GM19467 (cell line): ENCODE data around the gene PTPN2.

ENCODE experiments used
- ATAC-seq: cut with Tn5 transposase; IDR thresholded peaks from one replicate; pipeline ENCODE4 v1.9.1; 2021; ENCODE audit warnings: mild to moderate bottlenecking, moderate library complexity; ENCODE audit not compliant: unreplicated experiment

PTPN2 gene

DNA sequence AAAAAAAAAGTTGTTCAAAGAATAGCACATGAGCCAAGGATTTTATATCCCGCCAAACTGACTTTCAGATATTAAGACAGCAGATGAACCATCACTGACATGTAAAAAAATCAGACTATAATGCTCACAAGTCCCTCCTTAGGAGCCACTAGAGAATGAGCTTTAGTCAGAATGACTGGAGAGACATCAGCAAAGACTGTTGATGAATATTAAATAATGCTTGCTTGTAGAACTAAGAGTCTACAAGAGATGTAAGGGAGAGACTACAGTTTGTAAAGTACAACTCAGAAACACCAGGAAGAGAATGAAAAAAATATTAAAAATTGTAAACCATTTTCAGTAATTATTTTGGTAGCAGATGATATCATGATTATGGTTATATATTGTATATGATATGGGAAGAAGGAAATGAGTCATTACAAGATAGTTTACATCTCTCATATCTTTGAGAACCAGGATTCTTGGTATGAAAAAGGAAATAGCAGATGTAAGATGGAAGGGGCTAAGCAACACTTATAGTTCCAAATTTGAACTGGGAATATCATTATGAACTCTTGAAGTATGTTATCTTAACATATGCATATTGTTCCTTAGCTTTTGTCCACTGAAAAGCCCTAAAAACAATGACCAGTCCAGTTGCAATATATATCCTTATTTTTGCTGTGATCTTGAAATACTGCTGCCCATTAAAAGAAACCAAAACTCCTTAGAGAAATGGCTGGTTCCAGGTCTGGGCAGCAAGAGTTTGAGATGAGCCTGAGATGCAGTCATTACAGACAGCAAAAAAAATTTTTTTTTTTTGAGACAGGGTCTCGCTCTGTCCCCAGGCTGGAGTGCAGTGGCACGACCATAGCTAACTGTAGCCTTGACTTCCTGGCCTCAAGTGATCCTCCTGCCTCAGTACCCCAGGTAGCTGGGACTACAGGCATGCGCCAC is 55.7 kb downstream of the PTPN2 start:
- no peak for ATAC-seq

DNA sequence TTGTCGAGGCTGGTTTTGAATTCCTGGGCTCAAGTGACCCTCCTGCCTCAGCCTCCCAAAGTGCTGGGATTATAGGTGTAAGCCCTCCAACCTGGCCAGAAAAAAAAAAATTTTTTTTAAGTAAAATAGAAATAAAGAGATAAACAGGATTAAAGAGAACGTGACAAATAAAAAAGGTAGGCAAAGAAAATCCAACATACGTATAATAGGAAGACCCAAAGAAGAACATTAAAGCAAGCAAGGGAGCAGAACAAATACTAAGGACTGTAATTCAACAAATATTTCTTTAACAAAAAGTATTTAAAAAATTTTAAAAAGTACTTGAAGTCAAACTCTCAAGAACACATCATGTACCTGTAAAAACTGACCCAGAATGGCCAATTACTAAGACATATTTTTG is 56.4 kb downstream of the PTPN2 start:
- no peak for ATAC-seq

DNA sequence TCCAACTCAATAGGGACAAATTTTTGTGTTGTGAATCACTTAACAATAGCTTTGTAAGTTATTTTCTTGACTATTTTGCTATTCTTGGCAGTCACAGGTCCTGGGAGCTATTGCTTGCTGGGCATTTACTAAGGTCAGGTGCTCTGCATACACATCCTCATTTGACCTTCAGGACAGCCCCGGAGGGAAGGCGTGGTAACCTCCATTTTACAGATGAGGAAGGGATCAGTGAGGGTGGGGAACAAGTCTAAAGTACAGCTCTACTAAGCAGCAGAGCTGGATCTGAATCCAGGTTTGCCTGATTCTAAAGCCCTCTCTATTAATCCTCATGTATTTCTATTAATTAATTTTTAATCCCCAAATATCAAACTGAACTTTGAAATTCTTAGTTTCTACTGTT is 58.8 kb downstream of the PTPN2 start:
- no peak for ATAC-seq

DNA sequence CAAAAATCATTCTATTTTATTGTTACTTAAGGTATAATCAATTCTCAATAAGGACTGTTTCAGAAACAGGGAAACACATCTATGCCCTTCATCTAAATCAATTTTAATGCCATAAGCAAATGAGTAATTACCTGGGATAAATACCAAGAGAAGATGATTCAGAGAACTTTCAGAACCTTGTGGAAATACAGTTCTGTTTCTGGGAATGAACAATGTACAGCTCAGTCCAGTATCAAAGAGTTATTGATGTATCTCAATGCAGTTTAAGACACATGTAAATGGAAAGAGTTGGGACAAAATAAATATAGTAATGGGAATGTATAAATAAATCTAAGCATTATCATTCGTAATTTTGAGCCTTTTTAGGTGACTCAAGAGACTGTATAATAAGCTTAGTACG is 60.1 kb downstream of the PTPN2 start:
- ATAC-seq: no peak

DNA sequence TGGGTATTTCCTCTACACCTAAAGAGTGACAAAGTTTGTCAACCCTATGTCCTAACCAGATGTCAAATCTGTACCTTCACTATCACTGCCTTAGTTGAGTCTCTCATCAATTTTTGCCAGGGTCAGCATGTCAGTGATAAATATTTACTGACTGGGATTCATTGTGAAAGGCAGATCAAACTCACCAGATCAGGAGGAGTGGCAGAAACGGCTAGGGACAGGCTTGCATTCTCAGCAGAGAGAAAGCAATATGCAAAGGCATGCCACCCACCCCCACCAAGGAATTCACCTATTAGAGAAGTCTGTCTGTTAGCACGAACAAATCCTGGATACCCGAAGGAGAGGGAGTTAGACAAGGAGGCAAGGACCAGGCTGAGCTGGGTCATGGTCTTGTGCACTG is 62.6 kb downstream of the PTPN2 start:
- ATAC-seq: no peak

DNA sequence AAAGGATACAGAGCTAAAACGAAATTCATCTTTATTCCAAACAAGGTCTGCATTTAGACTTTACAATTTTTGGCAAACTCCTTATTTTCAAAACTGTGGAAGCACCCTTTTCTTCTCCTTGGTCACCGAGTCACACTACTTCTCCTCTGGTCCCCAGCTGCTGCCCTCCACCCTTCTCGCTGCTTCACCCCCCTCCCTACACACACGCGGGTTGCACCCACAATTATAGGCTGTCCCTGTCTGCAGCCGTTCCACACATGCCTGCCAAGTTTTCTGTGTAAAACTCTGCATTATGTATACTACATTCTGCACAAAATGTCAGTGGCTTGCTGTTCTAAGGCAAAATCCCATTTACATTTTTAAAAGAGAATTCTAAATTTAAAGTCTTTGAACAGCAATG is 63.5 kb downstream of the PTPN2 start:
- no peak for ATAC-seq

DNA sequence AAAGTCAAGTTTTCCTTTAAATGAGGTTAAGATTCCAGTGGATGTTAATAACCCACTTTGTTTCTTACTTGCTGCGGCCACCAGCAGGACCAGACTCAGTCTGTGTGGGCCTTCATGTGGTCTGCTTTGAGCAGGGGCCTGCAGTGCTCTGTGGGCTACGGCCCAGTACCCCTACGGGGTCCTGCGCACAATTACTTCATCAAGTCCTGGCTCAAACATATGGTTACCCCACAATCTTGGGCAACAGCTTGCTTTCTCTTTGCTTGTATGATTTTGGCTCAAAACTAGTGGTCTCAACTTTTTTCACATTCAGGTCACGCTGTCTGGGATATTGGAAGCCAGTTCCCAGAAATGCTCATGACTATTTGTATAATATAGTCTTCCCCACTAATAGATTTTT is 64.2 kb downstream of the PTPN2 start:
- no peak for ATAC-seq

DNA sequence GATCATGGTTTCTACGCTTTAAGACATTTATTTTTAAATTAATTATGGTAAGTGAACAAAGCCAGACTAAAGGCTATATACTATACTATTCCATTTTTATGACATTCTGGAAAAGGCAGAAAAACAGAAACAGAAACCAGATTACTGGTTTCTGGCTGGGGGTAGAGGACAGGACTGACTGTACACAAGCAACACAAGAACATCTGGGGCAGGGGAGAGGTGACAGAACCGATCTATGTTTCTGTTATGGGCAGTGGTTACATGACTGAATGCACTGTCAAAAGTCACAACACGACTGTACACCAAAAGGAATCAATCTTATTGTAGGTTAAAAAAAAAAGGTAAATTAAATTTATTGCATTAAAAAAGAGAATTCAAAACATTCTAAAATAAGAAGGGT is 64.7 kb downstream of the PTPN2 start:
- peak; percentile 76 for ATAC-seq

DNA sequence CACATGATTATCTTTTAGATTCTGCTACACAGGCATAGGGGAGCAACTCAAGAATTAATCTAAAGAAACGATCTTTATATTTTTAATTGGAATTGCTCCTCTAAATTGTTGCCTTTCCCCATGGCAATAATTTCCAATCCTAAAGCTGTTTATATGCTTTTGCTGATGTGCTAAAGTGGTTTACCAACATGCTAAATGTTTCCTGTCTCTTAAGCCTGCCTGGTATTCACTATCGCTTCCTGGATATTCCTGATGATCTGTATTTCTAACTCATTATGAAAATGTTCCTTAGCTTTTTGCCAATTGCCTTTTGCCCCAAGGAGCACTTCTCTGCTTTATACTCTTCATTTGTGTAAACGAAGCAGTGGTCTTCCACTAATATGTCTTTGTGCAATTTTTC is 65.8 kb downstream of the PTPN2 start:
- no peak for ATAC-seq

DNA sequence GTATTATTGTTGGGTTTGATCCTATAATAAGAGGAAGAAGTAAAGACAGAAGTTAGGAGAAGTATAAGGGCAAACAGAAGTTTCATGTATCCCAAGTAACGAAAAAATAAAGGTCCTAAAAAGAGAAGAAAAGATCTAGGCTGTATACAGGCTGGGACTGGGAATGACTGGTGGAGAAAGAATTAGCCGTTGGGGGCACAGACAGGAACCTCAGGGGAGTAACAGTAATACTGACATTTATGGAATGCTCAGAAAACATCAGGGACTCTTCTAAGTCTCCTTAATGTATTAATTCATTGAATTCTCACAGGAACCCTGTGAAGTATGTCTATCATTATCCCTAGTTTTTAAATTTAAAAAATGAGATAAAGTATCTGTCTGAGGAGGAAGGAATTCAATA is 67.6 kb downstream of the PTPN2 start:
- ATAC-seq: no peak

DNA sequence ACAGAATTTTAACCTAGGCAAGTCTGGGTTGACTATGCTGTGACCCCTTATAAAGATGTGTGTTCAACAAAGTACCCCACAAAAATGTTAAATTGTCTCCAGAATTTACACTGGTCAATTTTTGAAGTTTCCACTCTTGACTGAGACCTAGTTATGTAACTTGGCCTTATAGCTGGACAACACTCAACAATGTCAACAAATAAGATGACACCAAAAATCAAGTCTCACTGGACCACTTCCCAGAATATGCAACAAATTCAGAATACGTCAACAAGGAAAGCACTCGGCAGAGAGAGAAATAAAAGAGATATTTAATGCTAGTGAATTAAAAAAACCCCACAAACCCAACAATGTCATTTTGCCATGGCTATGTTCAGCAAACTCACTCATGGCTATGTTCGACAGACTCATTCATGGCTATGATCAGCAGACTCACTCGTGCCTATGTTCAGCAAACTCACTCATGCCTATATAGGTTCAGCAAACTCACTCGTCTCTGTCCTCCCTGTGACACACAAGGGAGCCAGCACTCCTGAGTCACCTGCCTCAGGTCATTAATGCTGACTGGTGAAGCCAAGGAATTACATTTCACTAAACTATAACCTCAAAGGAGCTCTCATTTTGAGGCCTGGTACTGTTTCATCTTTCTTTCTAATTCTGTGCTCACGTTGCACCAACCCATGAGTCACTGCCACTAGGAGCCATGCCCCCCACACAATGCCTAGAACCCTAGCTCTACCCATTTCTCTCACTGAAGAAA is 72.7 kb downstream of the PTPN2 start:
- no peak for ATAC-seq

DNA sequence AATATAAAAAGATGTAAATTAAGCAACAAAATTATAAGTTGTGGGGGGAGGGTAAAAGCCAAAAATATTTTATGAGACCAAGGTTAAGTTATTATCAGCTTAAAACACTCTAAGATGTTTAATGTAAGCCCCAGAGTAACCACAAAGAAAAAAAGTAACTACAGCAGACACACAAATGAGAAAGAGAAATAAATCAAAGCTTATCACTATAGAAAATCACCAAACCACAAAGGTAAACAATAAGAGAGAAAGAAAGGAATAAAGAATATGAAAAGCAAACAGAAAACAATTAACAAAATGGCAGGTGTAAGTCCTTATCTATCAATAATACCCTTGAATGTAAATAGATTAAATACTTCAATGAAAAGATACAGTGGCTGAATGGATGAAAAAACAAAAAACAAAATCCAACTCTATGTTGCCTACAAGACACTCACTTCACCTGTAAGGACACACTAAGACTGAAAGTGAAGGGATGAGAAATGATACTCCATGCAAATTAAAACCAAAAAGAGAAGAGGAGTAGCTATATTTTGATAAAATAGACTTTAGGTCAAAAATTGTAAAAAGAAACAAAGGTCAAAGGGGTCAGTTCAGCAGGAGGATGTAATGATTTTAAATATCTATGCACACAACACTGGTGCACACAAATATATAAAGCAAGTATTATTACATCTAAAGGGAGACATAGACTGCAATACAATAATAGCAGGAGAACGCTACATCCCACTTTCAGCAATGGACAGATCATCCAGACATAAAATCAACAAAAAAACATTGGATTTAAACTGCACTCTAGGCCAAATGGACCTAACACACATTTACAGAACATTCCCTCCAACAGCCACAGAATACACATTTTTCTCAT is 80.7 kb downstream of the PTPN2 start:
- no peak for ATAC-seq

DNA sequence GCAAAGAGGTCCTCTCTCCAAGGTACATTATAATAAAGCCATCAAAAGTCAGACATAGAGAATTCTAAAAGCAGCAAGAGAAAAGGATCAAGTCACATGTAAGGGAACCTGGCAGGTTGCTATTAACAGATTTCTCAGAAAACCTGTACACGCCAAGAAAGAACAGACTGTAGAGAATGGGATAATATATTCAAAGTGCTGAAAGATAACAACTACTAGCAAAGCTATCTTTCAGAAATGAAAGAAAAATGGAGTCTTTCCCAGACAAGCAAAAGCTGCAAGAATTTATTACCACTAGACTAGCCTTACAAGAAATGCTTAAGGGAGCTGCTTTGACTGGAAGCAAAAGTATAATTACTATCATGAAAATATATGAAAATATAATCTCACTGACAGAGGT is 81.5 kb downstream of the PTPN2 start:
- no peak for ATAC-seq

DNA sequence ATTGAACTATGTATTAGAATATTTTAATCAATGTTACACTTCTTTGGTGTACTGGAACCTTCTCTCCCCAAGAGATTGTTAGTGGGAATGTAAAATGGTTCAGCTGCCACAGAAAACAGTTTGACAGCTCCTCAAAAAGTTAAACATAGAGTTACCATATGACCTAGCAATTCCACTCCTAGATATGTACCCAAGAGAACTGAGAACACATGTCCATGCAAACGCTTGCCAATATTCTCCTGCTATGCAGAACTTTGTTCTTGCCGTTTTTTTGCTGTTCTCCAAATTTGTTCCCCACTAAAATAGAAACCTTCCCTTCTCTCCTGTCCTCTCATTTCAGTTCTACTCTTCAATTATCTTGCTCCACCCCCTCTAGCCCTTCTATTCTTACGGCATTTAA is 87.6 kb downstream of the PTPN2 start:
- ATAC-seq: no peak

DNA sequence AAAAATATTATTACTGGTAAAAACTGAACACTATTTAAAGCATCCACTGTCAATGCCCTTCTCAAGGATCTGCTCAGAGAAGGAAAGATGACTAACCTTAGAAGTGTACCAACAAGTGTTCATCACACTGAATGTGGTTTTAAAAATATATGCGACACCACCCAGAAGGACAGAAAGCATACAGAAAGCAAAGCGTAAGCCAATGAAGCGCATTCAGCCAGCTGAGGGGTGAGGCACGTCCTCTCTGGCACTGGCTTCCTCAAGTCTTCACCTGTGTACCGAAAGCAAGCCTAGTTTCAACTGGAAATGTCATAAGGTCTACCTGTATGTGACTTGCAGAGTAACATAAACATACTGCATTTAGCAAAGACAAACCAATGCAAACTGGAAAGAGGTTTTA is 92.4 kb downstream of the PTPN2 start:
- no peak for ATAC-seq

DNA sequence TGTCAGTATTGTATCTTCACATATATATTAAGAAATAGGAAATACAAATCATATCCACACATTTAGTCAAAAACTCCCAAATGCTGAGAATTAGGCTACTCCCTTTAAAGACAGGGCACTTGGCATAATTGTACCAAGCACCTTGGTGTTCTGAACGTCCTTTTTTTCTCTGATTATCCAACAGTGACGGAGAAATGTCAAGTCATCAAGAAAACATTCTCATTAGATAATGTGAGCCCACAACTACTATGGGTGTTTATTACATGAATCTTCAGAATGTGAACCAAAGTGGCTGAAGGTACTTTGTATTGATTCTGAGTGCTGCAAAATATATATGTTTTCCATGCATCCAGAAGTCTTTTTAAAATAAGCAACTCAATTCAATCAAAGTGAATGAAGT is 97.4 kb downstream of the PTPN2 start:
- ATAC-seq: no peak

DNA sequence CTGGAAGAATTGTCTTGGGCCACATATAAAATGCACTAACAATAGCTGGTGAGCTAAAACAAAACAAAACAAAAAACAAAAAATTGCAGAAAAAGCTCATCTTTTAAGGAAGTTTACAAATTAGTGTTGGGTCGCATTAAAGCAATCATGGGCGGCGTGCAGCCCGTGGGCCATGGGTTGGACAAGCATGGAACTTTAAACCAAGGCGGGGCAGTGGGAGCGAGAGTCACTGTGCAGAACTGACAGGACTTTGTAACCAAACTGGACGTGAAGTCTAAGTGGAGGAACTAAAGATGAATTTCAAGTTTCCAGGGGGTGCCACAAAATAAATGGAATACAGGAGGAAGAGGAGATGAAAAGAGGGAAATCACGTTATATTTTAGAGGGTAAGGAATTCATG is 100.5 kb downstream of the PTPN2 start:
- no peak for ATAC-seq

DNA sequence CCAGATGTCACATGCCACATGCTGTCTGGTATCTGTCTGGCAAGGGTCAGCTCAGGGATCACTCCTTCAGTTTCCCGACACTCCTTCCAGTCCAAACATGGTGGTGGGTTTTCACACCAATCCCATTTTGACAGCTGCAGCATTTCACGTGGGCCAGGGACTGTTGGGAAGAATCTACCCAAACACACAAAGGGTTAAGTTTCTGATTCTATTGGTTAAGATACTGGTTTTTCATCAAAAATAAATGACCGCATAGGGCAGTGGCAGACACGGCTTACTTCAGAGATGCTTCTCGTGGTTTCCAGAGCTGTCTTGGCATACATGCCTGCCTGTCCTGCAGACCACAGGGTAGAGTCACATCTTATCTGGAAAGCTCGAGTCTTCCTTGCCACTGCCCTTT is 101.5 kb downstream of the PTPN2 start:
- ATAC-seq: no peak

DNA sequence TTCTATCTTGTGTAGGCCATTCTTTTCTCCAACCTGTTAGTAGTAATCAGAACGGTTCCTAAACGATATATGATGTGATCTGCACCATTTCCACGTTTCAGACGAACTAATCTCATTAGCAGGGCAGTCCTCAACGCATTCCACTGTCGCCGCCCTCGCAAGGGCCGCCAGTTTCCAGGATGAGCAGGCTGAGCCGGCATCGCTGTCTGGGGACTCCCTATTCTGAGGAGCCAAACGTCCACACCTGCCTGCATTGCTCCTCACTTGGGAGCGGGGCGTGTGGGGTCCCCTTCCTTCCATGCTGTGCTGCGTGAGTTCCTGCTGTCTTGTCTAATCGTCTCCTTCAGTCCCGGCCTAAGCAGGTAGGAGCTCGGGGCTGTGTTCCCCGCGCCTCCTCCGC is 104.6 kb downstream of the PTPN2 start:
- no peak for ATAC-seq

DNA sequence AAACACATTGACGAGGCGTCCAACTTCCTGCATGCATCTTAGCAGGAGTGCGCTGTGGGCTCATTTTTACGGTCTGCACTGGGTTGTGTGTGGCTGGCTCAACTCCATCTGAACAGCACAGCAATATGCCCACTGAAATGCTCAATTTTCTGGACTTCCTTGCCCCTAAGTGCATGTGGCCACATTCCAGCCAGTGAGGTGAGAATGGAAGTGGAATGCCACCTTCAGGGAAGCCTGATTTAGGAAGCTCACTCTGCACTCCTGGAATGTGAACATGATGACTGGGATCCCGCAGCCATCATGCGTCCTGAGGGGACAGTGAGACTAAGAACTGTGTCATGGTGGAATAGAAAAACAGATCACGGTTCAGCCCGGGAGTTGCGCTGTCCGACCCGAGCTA is 105.0 kb downstream of the PTPN2 start:
- no peak for ATAC-seq

DNA sequence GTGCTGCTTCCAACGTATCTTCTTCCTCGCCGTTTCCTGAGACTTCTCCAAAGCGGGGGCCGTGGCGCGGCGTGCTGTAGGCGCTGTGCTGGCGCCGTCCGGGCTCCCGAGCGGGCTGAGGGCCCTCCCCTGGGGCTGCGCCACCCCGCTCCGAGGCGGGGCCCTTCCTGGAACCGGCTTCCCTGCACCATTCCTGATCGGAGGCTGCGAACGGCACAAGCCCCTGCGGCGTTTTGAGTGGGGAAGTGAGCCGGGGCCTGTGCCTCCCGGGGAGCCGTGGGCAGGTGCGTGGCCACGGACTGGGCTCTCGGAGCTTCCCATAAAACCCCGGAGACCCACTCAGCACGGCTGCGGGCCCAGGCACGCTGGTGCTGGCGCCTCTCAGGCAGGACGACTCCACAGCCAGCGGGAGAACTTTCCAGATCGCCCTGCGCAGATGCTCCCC is 106.5 kb downstream of the PTPN2 start:
- ATAC-seq: no peak
